ENCODE measurements around the gene AURKA. TPM values are rescaled to one million over a fixed set of nuclear protein-coding genes. Genes with fewer than 3 reads are reported as not detected.

The AURKA gene
- total and polyA plus RNA-seq, 4 donors = 0.88 to 41.6 (median 2.7) TPM

DNA sequence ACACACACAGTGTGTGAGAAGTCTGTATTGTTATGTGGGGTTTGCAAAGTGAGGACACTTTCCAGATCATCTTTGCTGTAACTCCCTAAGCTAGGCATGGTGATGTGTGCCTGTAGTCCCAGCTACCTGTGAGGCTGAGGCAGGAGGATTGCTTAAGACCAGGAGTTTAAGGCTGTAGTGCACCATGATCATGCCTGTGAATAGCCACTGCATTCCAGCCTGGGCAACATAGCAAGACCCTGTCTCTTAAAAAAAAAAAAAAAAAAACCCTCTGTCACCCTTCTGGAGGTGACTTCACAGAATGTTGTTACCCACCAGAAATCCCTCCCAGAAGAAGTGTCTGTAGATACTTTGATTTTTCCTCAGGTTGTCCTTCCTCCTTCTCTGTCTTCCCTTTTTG is 34.9 kb upstream of the AURKA start:
- Histone ChIP-seq H3K9me3 (ENCODE audit: control insufficient read depth in 4 of 4, low read length in 3 of 4) (no peaks in the 10 kb centered on the region), H3K27me3 (ENCODE audit: control insufficient read depth in 4 of 4, insufficient read depth in 4 of 4, low read length in 3 of 4) (no peaks in the 10 kb centered on the region), H3K9ac (ENCODE audit: low read depth in 1 of 2, low read length in 2 of 2) (no peak overlapping the region), H3K27ac (ENCODE audit: low read depth in 1 of 2, low read length in 2 of 2) (no peak overlapping the region), H3K36me3 (ENCODE audit: control insufficient read depth in 4 of 4, insufficient read depth in 3 of 4, low read depth in 1 of 4, low read length in 3 of 4) (no peaks in the 10 kb centered on the region), H3K4me1 (ENCODE audit: control insufficient read depth in 4 of 4, insufficient read depth in 4 of 4, low read length in 3 of 4) (peaks cover 0 to 3% (median 0%) of the 10 kb centered on the region in 4 donors), H3K4me3 (ENCODE audit: low read depth in 1 of 3, low read length in 3 of 3) (no peak overlapping the region)
- TF ChIP-seq RAD21 (IDR thresholded peaks at IDR 0.05) (no peak), RXRA (IDR thresholded peaks at IDR 0.05) (no peak), HNF4G (IDR thresholded peaks at IDR 0.05) (no peak), JUND (IDR thresholded peaks at IDR 0.05) (no peak), FOXA1 (IDR thresholded peaks at IDR 0.05) (no peak), YY1 (IDR thresholded peaks at IDR 0.05) (no peak), TAF1 (conservative IDR thresholded peaks at IDR 0.05) (no peak), SP1 (IDR thresholded peaks at IDR 0.05) (no peak), EGR1 (IDR thresholded peaks at IDR 0.05; ENCODE audit: low read depth in 2 of 2) (no peak), HNF4A (conservative IDR thresholded peaks at IDR 0.05) (no peak), GABPA (IDR thresholded peaks at IDR 0.05 in 1 of 2, conservative IDR thresholded peaks at IDR 0.05 in 1 of 2) (no peak), NR2F2 (IDR thresholded peaks at IDR 0.05) (no peak), FOXA2 (IDR thresholded peaks at IDR 0.05) (no peak), CTCF (IDR thresholded peaks at IDR 0.05; ENCODE audit: low read depth, low read length, missing input control) (no peak)
- TF ChIP-seq, protein P1, sequence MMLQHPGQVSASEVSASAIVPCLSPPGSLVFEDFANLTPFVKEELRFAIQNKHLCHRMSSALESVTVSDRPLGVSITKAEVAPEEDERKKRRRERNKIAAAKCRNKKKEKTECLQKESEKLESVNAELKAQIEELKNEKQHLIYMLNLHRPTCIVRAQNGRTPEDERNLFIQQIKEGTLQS (IDR thresholded peaks at IDR 0.05) = no peak
- TF ChIP-seq, protein P2, sequence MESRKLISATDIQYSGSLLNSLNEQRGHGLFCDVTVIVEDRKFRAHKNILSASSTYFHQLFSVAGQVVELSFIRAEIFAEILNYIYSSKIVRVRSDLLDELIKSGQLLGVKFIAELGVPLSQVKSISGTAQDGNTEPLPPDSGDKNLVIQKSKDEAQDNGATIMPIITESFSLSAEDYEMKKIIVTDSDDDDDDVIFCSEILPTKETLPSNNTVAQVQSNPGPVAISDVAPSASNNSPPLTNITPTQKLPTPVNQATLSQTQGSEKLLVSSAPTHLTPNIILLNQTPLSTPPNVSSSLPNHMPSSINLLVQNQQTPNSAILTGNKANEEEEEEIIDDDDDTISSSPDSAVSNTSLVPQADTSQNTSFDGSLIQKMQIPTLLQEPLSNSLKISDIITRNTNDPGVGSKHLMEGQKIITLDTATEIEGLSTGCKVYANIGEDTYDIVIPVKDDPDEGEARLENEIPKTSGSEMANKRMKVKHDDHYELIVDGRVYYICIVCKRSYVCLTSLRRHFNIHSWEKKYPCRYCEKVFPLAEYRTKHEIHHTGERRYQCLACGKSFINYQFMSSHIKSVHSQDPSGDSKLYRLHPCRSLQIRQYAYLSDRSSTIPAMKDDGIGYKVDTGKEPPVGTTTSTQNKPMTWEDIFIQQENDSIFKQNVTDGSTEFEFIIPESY (IDR thresholded peaks at IDR 0.05) = no peak
- TF ChIP-seq, protein P3, sequence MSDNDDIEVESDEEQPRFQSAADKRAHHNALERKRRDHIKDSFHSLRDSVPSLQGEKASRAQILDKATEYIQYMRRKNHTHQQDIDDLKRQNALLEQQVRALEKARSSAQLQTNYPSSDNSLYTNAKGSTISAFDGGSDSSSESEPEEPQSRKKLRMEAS (IDR thresholded peaks at IDR 0.05) = no peak
- TF ChIP-seq, protein P4, sequence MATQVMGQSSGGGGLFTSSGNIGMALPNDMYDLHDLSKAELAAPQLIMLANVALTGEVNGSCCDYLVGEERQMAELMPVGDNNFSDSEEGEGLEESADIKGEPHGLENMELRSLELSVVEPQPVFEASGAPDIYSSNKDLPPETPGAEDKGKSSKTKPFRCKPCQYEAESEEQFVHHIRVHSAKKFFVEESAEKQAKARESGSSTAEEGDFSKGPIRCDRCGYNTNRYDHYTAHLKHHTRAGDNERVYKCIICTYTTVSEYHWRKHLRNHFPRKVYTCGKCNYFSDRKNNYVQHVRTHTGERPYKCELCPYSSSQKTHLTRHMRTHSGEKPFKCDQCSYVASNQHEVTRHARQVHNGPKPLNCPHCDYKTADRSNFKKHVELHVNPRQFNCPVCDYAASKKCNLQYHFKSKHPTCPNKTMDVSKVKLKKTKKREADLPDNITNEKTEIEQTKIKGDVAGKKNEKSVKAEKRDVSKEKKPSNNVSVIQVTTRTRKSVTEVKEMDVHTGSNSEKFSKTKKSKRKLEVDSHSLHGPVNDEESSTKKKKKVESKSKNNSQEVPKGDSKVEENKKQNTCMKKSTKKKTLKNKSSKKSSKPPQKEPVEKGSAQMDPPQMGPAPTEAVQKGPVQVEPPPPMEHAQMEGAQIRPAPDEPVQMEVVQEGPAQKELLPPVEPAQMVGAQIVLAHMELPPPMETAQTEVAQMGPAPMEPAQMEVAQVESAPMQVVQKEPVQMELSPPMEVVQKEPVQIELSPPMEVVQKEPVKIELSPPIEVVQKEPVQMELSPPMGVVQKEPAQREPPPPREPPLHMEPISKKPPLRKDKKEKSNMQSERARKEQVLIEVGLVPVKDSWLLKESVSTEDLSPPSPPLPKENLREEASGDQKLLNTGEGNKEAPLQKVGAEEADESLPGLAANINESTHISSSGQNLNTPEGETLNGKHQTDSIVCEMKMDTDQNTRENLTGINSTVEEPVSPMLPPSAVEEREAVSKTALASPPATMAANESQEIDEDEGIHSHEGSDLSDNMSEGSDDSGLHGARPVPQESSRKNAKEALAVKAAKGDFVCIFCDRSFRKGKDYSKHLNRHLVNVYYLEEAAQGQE (IDR thresholded peaks at IDR 0.05) = no peak
- DNase-seq (ENCODE audit: low spot score) = no peak

Data from liver (tissue), 9 donors.